HG03095 (cell line): ENCODE measurements around the gene MIPOL1.
"Not testable (repeated sequence)": the region's sequence is repeated elsewhere in the genome, so short reads cannot be mapped to it uniquely, and the experiment has no call there.

Experiments used
- ATAC-seq: cut with Tn5 transposase; IDR thresholded peaks from one replicate; pipeline ENCODE4 v1.9.1; 2021; ENCODE audit warnings: moderate library complexity; ENCODE audit not compliant: unreplicated experiment

MIPOL1 gene

GRCh38 chr14:37452323-37452722, 254.6 kb downstream of the MIPOL1 start:
- ATAC-seq, result no peak

- ATAC-seq, result no peak
Measured at GRCh38 chr14:37453985-37454384, 256.2 kb downstream of the MIPOL1 start.

DNA sequence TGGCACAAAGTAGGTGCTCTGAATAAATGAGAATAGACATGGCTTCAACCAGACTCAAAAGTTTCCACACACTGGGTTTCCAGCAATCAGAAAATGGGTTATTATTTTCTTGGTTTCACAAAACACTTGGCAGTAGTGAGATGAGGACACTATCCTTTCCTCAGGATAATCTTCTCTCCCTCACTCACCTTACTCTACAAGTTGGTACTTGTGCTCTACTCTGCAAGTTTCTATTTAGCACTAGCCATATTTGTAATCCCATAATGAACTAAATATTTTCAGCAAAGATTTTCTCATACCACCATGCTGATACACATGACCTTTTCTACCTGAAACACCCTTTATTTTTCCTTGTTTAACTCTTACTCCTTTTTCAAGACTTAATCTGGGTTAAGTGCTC, 259.6 kb downstream of the MIPOL1 start:
- no peak for ATAC-seq

GRCh38 chr14:37462426-37462825, 264.7 kb downstream of the MIPOL1 start:
- not testable (repeated sequence) for ATAC-seq

- ATAC-seq, result no peak
Measured at GRCh38 chr14:37464192-37464858, 266.6 kb downstream of the MIPOL1 start.

DNA sequence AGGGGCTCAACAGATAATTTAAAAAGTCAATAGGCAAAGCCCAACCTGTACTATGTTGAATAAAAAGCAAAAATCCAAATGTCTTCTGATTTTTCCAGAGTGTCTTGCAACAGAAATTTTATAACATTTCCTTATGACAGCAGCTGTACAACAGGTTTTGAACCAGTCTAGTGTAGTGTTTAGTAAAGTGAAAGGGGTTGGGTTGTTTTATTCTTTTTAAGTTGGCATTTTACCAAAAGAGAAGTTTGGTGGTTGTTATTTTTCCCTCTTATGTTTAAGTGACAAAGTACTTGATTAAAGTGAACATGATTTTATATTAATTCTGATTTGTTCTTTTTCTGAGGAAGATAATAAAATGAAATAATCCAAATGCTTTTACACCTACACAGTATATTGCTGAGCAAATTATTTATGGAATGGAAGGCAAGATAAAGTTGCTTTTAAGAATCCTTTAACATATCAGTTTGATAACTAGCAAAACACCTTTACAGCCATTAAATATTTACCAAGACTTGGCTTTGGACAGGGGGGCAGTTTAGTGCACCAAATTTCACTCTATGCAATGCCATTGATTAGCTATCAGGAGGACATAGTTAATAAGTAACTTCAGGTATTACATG, 268.4 kb downstream of the MIPOL1 start:
- no peak for ATAC-seq

GRCh38 chr14:37466623-37467088, 268.9 kb downstream of the MIPOL1 start:
- ATAC-seq, result no peak

DNA sequence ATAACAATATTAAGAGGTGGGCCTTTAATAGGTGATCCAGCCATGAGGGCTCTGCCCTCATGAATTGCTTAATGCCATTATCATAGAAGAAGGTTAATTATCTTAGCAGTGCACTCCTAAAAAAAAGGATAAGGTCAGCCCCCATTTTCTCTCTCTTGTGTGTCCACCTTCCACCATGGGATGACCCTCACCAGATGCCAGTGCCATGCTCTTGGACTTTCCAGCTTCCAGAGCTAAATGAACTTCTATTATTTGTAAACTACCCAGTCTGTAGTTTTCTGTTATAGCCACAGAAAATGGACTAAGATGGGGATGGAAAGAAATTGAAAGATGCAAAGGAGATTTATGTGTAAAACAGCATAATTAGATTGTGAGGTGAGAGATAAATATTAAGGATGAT, 271.9 kb downstream of the MIPOL1 start:
- ATAC-seq, result no peak

GRCh38 chr14:37470251-37470650, 272.5 kb downstream of the MIPOL1 start:
- ATAC-seq, result no peak

DNA sequence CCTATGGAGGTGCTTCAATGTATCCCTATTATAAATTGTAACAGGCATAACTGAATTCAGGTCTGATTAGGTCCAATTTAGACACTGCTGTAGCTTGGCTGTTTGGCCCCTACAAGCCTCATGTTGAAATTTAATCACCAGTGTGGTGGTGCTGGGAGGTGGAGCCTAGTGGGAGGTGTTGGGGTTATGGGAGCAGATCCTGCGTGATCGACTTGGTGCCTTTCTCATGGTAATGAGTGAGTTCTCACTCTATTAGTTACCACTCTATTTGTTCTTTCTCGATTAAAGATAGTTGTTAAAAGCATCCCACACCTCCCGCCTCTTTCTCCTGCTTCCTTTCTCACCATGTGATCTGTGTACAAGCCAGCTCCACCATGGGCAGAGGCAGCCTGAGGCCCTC, 275.2 kb downstream of the MIPOL1 start:
- no peak for ATAC-seq

DNA sequence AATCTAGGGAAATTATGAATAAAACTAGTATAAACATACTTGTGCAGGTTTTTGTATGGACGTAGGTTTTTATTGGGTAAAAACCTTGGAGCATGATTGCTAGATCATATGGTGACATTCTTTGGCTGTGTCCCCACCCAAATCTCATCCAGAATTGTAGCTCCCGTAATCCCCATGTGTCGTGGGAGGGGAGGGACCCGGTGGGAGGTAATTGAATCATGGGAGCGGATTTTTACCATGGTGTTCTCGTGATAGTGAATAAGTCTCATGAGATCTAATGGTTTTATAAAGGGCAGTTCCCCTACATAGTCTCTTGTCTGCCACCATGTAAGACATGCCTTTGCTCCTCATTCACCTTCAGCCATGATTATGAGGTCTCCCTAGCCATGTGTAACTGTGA, 276.5 kb downstream of the MIPOL1 start:
- no peak for ATAC-seq

DNA sequence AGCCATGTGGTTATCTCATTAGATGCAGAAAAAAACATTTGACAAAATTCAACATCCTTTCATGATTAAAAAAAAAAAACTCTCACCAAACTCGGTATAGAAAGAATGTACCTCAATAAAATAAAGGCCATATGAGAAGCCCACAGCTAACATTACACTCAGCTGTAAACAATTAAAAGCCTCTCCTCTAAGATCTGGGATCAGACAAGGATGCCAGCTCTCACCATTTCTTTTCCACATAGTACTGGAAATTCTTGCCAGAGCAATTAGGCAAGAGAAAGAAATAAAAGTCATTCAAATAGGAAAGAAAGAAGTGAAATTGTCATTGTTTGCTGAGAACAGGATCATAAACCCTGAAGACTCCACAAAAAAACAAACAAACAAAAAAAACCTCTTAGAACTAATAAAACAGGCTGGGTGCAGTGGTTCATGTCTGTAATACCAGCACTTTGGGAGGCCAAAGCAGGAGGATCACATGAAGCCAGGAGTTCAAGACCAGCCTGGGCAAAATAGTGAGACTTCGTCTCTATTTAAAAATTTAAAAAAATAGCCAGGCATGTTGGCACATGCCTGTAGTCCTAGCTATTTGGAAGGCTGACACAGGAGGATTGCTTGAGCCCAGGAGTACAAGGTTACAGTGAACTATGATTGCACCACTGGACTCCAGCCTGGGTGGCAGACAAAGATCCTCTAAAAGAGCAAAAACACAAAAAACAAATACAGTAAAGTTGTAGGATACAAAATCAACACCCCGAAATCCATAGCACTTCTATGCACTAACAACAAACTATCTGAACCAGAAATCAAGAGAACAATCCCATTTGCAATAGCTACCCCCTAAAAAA, 282.9 kb downstream of the MIPOL1 start:
- ATAC-seq, result no peak

DNA sequence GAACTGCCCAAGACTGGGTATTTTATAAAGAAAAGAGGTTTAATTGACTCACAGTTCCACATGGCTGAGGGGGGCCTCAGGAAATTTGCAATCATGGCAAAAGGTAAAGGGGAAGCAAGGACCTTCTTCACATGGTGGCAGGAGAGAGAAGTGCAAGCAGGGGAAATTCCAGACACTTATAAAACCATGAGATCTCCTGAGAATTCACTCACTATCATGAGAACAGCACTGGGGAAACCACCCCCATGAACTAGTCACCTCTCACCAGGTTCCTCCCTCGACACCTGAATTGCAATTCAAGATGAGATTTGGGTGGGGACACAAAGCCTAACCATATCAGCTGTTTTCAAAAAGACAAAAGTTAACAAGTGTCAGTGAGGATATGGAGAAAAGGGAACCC, 284.7 kb downstream of the MIPOL1 start:
- ATAC-seq, result no peak

DNA sequence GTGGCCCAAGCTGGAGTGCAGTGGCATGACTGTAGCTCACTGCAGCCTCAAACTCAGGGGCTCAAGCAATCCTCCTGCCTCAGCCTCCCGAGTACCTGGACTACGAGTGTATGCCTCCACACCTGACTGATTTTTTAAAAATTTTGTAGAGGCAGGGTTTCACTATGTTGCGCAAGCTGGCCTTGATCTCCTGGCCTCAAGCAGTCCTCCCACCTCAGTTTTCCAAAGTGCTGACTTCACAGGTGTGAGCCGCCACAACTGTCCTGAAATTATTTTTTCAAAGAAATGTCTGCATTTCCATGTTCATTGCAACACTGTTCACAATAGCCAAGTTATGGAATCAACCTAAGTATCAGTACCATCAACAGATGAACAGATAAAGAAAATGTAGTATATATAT, 285.9 kb downstream of the MIPOL1 start:
- ATAC-seq, result no peak

DNA sequence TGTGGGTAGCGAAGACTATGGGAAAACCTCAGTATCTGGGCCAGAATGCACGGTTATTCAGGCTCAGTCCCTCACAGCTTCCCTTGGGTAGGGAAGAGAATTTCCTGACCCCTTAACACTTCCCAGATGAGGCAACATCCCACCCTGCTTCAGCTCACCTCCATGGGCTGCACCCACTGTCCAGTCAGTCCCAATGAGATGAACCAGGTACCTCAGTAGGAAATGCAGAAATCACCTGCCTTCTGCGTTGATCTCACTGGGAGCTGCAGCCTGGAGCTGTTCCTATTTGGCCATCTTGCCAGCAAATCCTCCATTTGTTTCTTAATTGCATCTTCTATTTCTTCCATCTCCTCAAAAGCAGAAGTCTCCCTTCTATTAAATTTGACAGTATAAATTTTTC, 292.9 kb downstream of the MIPOL1 start:
- ATAC-seq, result no peak

- ATAC-seq, result no peak
Measured at GRCh38 chr14:37491076-37491475, 293.3 kb downstream of the MIPOL1 start.

- ATAC-seq, result no peak
Measured at GRCh38 chr14:37493606-37494005, 295.9 kb downstream of the MIPOL1 start.

DNA sequence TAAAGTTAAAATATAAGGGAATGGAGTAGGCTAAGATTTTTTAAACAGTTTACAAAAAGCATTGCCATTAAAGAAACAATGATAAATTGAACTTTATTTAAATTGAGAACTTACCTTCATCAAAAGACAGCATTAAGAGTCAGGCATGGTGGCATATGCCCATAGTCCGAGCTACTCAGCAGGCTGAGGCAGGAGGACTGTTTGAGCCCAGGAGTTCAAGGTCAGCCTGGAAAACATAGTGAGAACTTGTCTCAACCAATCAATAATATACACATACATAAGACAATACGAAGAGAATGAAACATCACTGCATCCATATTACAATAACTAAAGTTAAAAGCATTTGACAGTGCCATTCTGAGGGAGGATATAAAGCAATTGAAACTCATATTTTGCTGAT, 299.7 kb downstream of the MIPOL1 start:
- no peak for ATAC-seq

DNA sequence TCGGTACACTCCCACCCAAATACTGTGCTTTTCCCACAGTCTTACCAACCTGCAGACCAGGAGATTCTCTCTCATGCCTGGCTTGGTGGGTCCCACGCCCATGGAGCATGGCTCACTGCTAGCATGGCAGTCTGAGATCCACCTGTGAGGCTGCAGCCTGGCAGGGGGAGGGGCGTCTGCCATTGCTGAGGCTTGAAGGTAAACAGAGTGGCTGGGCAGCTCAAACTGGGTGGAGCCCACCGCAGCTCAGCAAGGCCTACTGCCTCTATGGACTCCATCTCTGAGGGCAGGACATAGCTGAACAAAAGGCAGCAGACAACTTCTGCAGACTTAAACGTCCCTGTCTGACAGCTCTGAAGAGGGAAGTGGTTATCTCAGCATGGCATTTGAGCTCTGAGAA, 304.1 kb downstream of the MIPOL1 start:
- no peak for ATAC-seq

DNA sequence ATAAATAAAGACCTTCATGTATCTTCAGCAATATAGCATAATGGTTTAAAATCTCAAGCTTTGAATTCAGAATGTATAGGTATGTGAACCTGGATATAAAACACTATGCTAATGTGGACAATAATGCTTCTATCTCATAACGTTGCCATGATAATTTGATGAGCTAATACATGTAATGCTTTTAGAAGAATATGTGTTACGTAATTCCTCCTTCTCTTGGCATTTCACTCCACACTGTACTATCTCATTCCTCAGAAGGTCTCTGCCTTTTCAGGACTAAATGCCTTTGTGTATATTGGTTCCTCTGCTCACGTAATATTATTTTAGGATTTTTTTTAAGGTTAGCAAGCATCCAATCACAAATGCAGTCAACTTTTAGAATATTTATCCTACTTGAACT, 310.8 kb downstream of the MIPOL1 start:
- ATAC-seq, result no peak

DNA sequence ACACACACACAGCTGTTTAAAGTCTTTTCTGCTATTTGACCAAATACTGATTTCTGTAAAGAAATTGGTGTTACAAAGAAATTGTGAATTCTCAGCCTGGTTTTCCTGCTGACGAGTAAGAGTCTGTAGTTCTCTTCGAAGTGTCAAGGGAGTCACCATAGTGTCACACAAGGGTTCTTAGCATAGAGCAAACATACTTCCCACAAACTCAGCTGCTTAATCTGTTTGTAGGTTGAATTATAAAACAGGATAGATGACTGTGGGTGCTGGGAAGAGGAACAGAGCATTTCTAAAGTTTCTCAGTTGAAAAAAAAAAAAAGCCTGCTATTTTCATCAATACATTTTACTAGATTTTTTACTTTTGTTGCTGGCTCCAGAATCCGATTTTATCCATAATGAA, 314.4 kb downstream of the MIPOL1 start:
- no peak for ATAC-seq

GRCh38 chr14:37515771-37516170, 318.0 kb downstream of the MIPOL1 start:
- no peak for ATAC-seq
